Anterior cingulate cortex (tissue), 58 donors: ENCODE results near the gene TXN2.
"Not testable (repeated sequence)": the region's sequence is repeated elsewhere in the genome, so short reads cannot be mapped to it uniquely, and the experiment has no call there.

Source experiments
- DNase-seq, 58 donors: peaks; one replicate each; lab custom pipeline; 2025; lab: John Stamatoyannopoulos, UW

TXN2 gene

GRCh38 chr22:36481393-36482168, at the start of gene TXN2:
Gene TXN2 (minus strand): TSS chr22:36481640. CDS start chr22:36480837, 803 bp downstream.
- DNase-seq = peak; percentile 73 to 97 (median 94)

DNA sequence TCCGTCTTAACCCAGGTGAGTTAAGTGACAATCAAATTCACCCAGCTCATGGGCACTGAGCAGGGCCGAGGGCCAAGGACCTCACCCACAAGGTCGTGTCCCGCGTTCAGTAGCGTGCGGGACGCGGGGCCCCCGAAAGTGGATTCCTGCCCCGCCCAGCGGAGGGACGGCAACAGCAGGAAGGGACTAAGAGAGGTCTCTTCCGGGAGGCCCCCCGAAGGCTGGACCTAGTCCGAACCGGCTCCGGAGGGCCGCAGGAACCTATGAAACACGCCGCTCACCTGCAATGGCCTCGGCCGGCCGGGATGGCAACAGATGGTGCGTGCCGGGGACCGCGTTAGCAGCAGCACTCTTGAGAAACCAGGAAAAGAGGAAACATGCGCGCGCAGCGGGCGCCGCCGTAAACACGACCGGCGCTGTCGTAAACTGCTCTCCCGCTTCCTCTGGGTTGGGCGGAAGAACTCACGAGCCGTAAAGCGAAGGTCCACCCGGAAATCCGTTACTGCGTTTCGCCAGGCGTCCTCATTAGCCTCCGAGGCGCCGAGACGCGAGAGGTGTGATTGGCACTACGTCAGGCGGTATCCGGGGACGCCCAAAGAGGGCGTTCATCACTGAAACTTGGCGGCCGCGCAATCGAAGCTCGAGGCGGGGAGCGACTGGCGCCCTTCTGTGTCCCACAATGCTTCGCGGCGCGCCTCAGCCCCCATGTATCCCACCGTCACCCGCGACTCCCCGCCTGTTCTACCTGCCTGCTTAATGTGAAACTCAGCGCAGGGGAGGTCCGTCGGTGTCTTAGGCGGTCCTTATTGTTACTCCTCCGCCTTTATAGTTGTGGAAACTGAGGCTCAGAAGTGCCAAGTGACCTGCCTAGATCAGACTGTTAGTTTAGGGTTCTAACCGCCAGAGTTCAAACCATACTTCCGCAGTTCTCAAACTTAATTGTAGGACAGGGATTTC, 47.6 kb upstream of the TXN2 start, which contains the start of gene EIF3D:
Gene EIF3D, minus strand, starts transcription at position 372 of the 957 bp plus-strand sequence. CDS start 3,045 bp downstream, outside the sequence.
- DNase-seq = peak; percentile 88 to 99 (median 96)

- DNase-seq = no peak
These were observed 46.9 kb upstream of the TXN2 start for GRCh38 chr22:36528341-36528740.

DNA sequence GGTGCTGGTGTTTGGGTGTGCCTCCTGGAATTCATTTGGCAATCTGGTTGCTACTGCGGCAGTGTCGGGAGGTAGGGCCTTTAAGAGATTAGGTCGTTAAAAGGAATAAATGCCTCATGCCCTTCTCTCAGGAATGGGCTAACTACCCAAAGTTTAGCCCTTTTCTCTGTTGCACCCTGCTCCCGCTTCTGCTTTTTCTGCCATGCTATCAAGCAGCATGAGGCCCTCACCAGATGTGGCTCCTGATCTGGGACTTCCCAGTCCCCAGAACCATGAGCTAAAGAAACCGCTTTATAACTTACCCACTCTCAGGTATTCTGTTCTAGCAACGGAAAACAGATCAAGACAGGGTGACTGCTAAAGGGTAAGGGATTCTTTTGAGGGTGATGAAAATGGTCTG, 41.2 kb upstream of the TXN2 start:
- no peak for DNase-seq

GRCh38 chr22:36520423-36520822, 39.0 kb upstream of the TXN2 start:
- no peak for DNase-seq

DNA sequence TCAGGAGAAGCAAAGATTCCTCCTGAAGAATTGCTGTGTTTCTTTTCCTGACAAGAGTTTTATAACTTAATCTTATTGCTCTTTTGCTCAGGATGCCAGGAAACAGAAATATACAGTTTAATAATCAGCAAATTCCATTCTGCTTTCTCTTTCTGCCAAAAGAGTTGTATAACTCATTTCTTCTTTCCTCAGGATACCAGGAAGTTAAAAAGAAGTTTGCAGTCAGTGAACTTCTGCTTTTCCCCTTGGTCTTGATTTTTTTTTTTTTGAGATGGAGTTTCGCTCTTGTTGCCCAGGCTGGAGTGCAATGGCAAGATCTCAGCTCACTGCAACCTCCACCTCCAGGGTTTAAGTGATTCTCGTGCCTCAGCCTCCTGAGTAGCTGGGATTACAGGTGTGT, 38.5 kb upstream of the TXN2 start:
- DNase-seq = not testable (repeated sequence)

DNA sequence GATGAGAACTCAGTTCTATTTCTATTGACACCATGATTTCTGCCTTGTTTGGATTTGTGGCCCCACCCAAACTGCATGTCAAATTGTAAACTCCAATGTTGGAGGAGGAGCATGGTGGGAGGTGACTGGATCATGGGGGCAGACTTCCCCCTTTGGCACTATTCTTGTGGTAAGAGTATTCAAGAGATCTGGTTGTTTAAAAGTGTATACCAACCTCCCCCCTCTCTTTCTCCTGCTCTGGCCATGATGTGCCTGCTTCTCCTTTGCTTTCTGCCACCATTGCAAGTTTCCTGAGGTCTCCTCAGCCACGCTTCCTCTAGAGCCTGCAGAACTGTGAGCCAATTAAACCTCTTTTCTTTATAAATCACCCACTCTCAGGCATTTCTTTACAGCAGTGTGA, 33.3 kb upstream of the TXN2 start:
- no peak for DNase-seq

- no peak for DNase-seq
These were observed 31.6 kb upstream of the TXN2 start for GRCh38 chr22:36512991-36513390.

- no peak for DNase-seq
These were observed 30.9 kb upstream of the TXN2 start for GRCh38 chr22:36512333-36512732.

- DNase-seq = peak in 14 of 58 donors; percentile 2 to 38 (median 16)
These were observed 29.8 kb upstream of the TXN2 start for GRCh38 chr22:36510966-36511881.

- no peak for DNase-seq
These were observed 28.9 kb upstream of the TXN2 start for GRCh38 chr22:36510384-36510783.

DNA sequence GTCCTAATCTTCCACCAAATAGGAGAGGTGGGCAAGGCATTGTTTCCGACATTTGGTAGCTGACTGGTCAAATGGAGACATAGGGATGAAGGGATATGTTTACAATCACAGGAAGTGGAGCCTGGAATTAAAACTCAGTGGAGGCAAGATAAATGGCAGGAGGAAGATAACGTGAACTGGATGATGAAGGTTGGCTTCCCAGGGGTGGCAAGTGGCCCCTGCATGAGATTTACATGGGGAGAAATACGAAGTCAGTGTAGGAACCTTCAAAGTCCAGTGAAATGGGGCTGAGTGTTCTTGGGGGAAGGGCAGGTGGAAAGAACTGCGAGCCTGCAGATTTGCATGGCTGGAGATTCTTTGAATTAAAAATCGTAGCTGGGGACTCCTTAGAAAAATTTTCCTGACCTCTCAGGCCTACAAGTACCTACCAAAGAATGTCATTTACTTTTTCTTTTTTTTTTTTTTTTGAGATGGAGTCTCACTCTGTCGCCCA, 26.1 kb upstream of the TXN2 start:
- no peak for DNase-seq

DNA sequence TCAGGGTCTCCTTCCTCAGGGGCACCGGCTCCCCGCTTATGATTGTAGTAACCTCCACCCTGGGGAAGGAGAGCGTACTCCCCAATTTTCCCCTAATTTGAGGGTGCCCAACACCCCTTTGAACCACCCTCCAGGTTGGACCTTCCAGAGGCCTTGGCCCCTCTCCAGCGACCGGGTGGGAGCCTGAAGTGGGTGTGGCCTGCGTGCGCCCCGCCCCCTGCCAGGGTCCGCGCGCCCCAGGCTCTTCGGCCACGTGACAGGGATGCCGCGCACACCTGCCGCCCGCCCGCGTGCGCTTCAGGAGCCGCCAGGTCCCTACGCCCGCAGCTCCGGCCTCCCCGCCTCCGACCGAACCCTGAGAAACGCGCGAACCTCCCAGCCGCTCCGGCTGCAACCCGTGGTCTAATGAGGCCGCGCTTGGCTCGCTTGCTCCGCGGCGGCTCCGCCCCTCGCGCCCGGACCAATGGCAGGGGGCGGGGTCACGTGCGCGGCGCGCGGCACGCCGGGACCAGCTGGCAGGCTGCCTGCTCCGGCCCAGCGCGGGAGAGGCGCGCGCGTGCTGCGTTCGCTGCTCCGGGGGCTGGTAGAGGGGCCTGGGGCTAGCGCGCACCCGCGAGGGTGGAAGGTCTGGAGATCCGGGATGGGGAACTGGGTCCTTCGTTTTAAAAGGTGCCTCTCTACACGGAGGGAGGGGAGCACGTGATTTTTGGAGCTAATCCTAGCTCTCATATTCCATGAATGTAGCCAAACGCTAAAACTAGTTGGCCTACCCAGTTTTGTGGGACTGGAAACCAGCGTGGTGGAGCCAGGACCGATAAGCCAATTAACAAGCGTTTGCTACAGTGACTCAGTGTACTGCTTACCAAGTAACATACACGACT, 25.4 kb upstream of the TXN2 start, which contains the start of gene FOXRED2:
Gene FOXRED2, minus strand, starts transcription at position 404 of the 881 bp plus-strand sequence. CDS start 618 bp downstream, outside the sequence.
- peak; percentile 24 to 88 (median 80) for DNase-seq

DNA sequence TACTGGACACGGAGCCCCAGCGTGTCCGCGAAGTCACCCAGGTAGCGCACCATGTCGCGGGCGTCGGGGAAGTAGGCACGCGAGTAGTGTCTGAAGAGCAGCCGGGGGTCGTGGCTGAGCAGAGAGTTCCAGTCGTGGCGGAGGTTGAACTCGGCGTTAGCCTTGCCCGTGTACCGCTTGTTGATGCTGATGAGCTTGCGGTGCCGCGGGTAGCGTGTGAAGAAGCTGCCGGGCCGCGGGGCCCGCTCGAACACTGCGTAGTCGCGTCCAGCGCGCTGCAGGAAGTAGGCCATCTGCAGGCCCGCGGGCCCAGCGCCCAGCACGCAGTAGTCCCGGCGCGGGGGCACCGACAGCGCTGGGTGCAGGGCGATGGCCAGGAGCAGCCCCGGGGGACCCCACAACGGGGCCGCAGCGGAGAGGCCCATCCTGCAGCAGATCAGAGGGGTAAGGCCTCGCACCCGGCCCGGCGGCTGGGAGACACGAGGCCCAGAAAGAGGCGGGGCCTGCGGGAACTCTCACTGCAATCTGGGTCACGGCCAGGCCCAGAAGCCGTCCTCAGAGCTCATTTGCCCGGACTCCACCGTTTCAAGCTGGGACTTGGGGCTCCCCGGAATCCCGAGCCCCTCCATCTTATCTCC, 24.7 kb upstream of the TXN2 start:
- no peak for DNase-seq

- DNase-seq = no peak
These were observed 16.6 kb upstream of the TXN2 start for GRCh38 chr22:36497910-36498665.

GRCh38 chr22:36493690-36494110, 12.3 kb upstream of the TXN2 start:
- peak in 18 of 58 donors; percentile 8 to 44 (median 21) for DNase-seq

DNA sequence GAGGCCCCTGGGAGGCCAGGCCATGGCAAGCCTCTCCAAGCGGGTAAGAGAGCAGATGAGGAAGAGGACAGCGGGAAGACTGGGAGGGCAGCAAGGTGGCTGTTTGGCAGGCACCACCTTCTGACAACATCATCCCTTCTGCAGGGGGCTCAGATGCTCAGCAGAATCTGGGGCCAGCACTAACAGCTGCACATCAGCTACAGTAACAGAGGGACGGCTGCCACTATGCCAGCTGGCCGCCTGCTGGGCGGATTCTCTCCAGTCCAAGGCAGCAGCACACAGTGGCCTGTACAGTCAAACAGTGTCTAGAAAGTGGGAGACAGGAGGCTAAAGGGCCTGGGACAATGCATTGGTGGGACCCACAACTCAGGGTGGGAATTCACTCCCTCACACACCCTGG, 10.7 kb upstream of the TXN2 start:
- no peak for DNase-seq
